ENCODE results near the gene WNT4.

The WNT4 gene

GRCh38 chr1:22177354-22178003 lies 34.6 kb upstream of the WNT4 start:
- DNase-seq (ENCODE audit: insufficient read length) (peak; percentile 49), FAIRE-seq (peak; percentile 66)
- TF ChIP-seq POLR2A (IDR thresholded peaks at IDR 0.05; ENCODE audit: low read depth, low read length): peak; percentile 35; the same call in 1 of the 2 replicates
- no peak for TF ChIP-seq POLR2AphosphoS5 (IDR thresholded peaks at IDR 0.05; ENCODE audit: low read depth, low read length)

- peak; percentile 70 for FAIRE-seq
- peak; percentile 72 for DNase-seq (ENCODE audit: insufficient read length)
- TF ChIP-seq TAF1 (IDR thresholded peaks at IDR 0.05; ENCODE audit: borderline replicate concordance, low read depth, low read length) (no peak), POLR2A (IDR thresholded peaks at IDR 0.05; ENCODE audit: low read depth, low read length) (no peak), POLR2AphosphoS5 (IDR thresholded peaks at IDR 0.05; ENCODE audit: low read depth, low read length) (no peak)
Observed at GRCh38 chr1:22176258-22176657, 33.4 kb upstream of the WNT4 start.

GRCh38 chr1:22174446-22175220 lies 31.7 kb upstream of the WNT4 start:
- TF ChIP-seq TAF1 (IDR thresholded peaks at IDR 0.05; ENCODE audit: borderline replicate concordance, low read depth, low read length) (no peak), POLR2A (IDR thresholded peaks at IDR 0.05; ENCODE audit: low read depth, low read length) (no peak), POLR2AphosphoS5 (IDR thresholded peaks at IDR 0.05; ENCODE audit: low read depth, low read length) (no peak)
- FAIRE-seq (no peak), DNase-seq (ENCODE audit: insufficient read length) (no peak)

GRCh38 chr1:22171951-22172715 lies 29.2 kb upstream of the WNT4 start:
- TF ChIP-seq TAF1 (IDR thresholded peaks at IDR 0.05; ENCODE audit: borderline replicate concordance, low read depth, low read length): no peak
- no peak for TF ChIP-seq POLR2A (IDR thresholded peaks at IDR 0.05; ENCODE audit: low read depth, low read length)
- TF ChIP-seq POLR2AphosphoS5 (IDR thresholded peaks at IDR 0.05; ENCODE audit: low read depth, low read length): no peak
- DNase-seq (ENCODE audit: insufficient read length) (no peak), FAIRE-seq (no peak)

GRCh38 chr1:22169816-22170215 lies 26.9 kb upstream of the WNT4 start:
- FAIRE-seq (no peak), DNase-seq (ENCODE audit: insufficient read length) (no peak)
- no peak for TF ChIP-seq POLR2A (IDR thresholded peaks at IDR 0.05; ENCODE audit: low read depth, low read length)
- TF ChIP-seq TAF1 (IDR thresholded peaks at IDR 0.05; ENCODE audit: borderline replicate concordance, low read depth, low read length): no peak
- no peak for TF ChIP-seq POLR2AphosphoS5 (IDR thresholded peaks at IDR 0.05; ENCODE audit: low read depth, low read length)

GRCh38 chr1:22168412-22168973 lies 25.6 kb upstream of the WNT4 start:
- FAIRE-seq (no peak), DNase-seq (ENCODE audit: insufficient read length) (no peak)
- no peak for TF ChIP-seq POLR2AphosphoS5 (IDR thresholded peaks at IDR 0.05; ENCODE audit: low read depth, low read length)
- TF ChIP-seq POLR2A (IDR thresholded peaks at IDR 0.05; ENCODE audit: low read depth, low read length): no peak
- no peak for TF ChIP-seq TAF1 (IDR thresholded peaks at IDR 0.05; ENCODE audit: borderline replicate concordance, low read depth, low read length)

GRCh38 chr1:22166439-22166838 lies 23.5 kb upstream of the WNT4 start:
- TF ChIP-seq TAF1 (IDR thresholded peaks at IDR 0.05; ENCODE audit: borderline replicate concordance, low read depth, low read length): no peak
- no peak for TF ChIP-seq POLR2AphosphoS5 (IDR thresholded peaks at IDR 0.05; ENCODE audit: low read depth, low read length)
- no peak for TF ChIP-seq POLR2A (IDR thresholded peaks at IDR 0.05; ENCODE audit: low read depth, low read length)
- no peak for DNase-seq (ENCODE audit: insufficient read length)
- peak; percentile 86 for FAIRE-seq

- FAIRE-seq: no peak
- no peak for DNase-seq (ENCODE audit: insufficient read length)
- TF ChIP-seq TAF1 (IDR thresholded peaks at IDR 0.05; ENCODE audit: borderline replicate concordance, low read depth, low read length): no peak
- TF ChIP-seq POLR2AphosphoS5 (IDR thresholded peaks at IDR 0.05; ENCODE audit: low read depth, low read length): no peak
- TF ChIP-seq POLR2A (IDR thresholded peaks at IDR 0.05; ENCODE audit: low read depth, low read length): no peak
Observed at GRCh38 chr1:22164841-22165808, 22.2 kb upstream of the WNT4 start.

- FAIRE-seq (no peak), DNase-seq (ENCODE audit: insufficient read length) (no peak)
- TF ChIP-seq POLR2AphosphoS5 (IDR thresholded peaks at IDR 0.05; ENCODE audit: low read depth, low read length): no peak
- TF ChIP-seq TAF1 (IDR thresholded peaks at IDR 0.05; ENCODE audit: borderline replicate concordance, low read depth, low read length): no peak
- no peak for TF ChIP-seq POLR2A (IDR thresholded peaks at IDR 0.05; ENCODE audit: low read depth, low read length)
Observed at GRCh38 chr1:22163564-22163963, 20.7 kb upstream of the WNT4 start.

GRCh38 chr1:22163137-22163536 lies 20.2 kb upstream of the WNT4 start:
- no peak for TF ChIP-seq TAF1 (IDR thresholded peaks at IDR 0.05; ENCODE audit: borderline replicate concordance, low read depth, low read length)
- no peak for TF ChIP-seq POLR2AphosphoS5 (IDR thresholded peaks at IDR 0.05; ENCODE audit: low read depth, low read length)
- no peak for TF ChIP-seq POLR2A (IDR thresholded peaks at IDR 0.05; ENCODE audit: low read depth, low read length)
- no peak for FAIRE-seq
- DNase-seq (ENCODE audit: insufficient read length): no peak
